ENCODE data around the gene CCDC127.

GRCh38 chr5:264338-264737 is 46.4 kb upstream of the CCDC127 start:
- TF ChIP-seq CTCF (conservative IDR thresholded peaks at IDR 0.05; ENCODE audit: low read depth, low read length) (no peak), EZH2 (IDR thresholded peaks at IDR 0.05; ENCODE audit: low read length, unreplicated experiment) (no peak)
